Fibroblast of lung (primary cell): Measurements from ENCODE around the gene MAGEL2.

Experiments used
- EZH2 ChIP-seq: IDR thresholded peaks from 2 replicates; pipeline ENCODE4 v1.5.1; 2012; ENCODE audit warnings: low read length, control low read depth, mild to moderate bottlenecking; ENCODE audit errors: missing control alignments
- TF ChIP-seq, protein P1 (sequence below), 2 donors: IDR thresholded peaks in 1 of 2; conservative IDR thresholded peaks in 1 of 2; 1 replicate in 1 of 2; 2 replicates in 1 of 2; pipeline ENCODE4 v1.5.1; 2011 to 2012; ENCODE audit warnings: low read length in 2 of 2, control low read depth in 1 of 2, inconsistent platforms in 1 of 2, low read depth in 1 of 2, mild to moderate bottlenecking in 1 of 2

DNA sequence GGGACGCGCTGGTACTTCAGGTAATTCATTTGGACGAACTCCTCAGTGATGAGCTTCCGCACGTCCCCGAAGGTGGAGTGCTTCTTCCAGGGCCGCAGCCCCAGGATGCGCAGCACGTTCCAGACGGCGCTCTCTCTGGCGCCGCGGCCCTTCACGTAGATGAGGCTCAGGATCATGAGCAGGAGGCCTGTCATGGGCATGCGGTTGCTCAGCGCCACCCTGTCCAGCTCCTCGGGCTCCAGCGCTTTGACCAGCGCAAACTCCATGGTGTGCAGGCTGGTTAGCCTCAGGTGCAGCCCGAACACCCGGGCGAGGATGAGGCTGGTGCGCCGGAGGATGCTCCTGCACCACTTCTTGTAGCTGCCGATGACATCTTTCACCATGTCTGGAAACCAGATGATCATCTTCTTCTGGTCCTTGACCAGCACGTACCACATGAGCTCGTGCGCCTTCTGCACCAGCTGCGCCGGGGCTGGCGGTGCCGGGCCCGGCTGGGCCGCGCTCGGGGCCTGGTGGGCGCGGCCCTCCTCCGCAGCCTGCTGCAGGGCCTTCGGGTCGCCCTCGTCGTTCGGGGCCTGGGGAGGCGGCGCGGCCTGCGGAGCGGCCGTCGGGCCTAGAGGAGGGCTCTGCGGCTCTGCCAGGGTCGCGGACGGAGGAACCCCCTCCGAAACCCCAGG lies 38.9 kb upstream of the MAGEL2 start:
- TF ChIP-seq EZH2 = no peak
- TF ChIP-seq, protein P1, sequence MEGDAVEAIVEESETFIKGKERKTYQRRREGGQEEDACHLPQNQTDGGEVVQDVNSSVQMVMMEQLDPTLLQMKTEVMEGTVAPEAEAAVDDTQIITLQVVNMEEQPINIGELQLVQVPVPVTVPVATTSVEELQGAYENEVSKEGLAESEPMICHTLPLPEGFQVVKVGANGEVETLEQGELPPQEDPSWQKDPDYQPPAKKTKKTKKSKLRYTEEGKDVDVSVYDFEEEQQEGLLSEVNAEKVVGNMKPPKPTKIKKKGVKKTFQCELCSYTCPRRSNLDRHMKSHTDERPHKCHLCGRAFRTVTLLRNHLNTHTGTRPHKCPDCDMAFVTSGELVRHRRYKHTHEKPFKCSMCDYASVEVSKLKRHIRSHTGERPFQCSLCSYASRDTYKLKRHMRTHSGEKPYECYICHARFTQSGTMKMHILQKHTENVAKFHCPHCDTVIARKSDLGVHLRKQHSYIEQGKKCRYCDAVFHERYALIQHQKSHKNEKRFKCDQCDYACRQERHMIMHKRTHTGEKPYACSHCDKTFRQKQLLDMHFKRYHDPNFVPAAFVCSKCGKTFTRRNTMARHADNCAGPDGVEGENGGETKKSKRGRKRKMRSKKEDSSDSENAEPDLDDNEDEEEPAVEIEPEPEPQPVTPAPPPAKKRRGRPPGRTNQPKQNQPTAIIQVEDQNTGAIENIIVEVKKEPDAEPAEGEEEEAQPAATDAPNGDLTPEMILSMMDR (conservative IDR thresholded peaks at IDR 0.05 in 1 of 2, IDR thresholded peaks at IDR 0.05 in 1 of 2; ENCODE audit: low read depth in 1 of 2, low read length in 2 of 2) = no peak
